ENCODE data around the gene MRGPRG.

Gene MRGPRG

GRCh38 chr11:3214420-3214699 lies 4.3 kb downstream of the MRGPRG start:
- no peak for TF ChIP-seq CTCF (IDR thresholded peaks at IDR 0.05)

GRCh38 chr11:3213659-3214419 lies 4.8 kb downstream of the MRGPRG start:
- no peak for TF ChIP-seq CTCF (IDR thresholded peaks at IDR 0.05)

GRCh38 chr11:3208272-3208671 lies 10.3 kb downstream of the MRGPRG start:
- no peak for TF ChIP-seq CTCF (IDR thresholded peaks at IDR 0.05)

GRCh38 chr11:3207526-3208189 lies 11.0 kb downstream of the MRGPRG start:
- no peak for TF ChIP-seq CTCF (IDR thresholded peaks at IDR 0.05)

GRCh38 chr11:3206922-3207204 lies 11.8 kb downstream of the MRGPRG start:
- TF ChIP-seq CTCF (IDR thresholded peaks at IDR 0.05): no peak

GRCh38 chr11:3206156-3206921 lies 12.3 kb downstream of the MRGPRG start:
- no peak for TF ChIP-seq CTCF (IDR thresholded peaks at IDR 0.05)

- TF ChIP-seq CTCF (IDR thresholded peaks at IDR 0.05): no peak
These were observed 13.1 kb downstream of the MRGPRG start for GRCh38 chr11:3205261-3206155.

Data from LNCAP (cell line).